Measurements from ENCODE around the gene PPP4R4. TPM values are rescaled to one million over a fixed set of nuclear protein-coding genes. Genes with fewer than 3 reads are reported as not detected.
"Not testable (repeated sequence)": the region's sequence is repeated elsewhere in the genome, so short reads cannot be mapped to it uniquely, and the experiment has no call there.

Gene PPP4R4
- total and polyA plus RNA-seq, 10 donors, result 0.05 to 0.94 (median 0.13) TPM; not detected in 3

GRCh38 chr14:94269156-94269555 is 95.0 kb downstream of the PPP4R4 start:
- no peak for DNase-seq
- TF ChIP-seq CTCF (IDR thresholded peaks at IDR 0.05 in 8 of 11, conservative IDR thresholded peaks at IDR 0.05 in 3 of 11) (no peak), POLR2AphosphoS5 (IDR thresholded peaks at IDR 0.05) (no peak), POLR2A (IDR thresholded peaks at IDR 0.05) (no peak)
- Histone ChIP-seq H3K4me1 (no peaks in the 10 kb centered on the region), H3K27me3 (replicated peaks in 1 of 7) (peaks cover 0 to 8% (median 0%) of the 10 kb centered on the region in 7 donors), H3K4me3 (no peak overlapping the region), H3K36me3 (no peaks in the 10 kb centered on the region), H3K27ac (no peak overlapping the region), H3K9me3 (no peaks in the 10 kb centered on the region)
- 84 to 96% (median 90%) methylated on average over 10 of the region's 10 CpGs for WGBS, 5 donors
- intact Hi-C loops (cut with DNase I; ENCODE audit: low total_unique reads), result no loop called here

GRCh38 chr14:94276898-94277561 is 102.9 kb downstream of the PPP4R4 start:
- DNase-seq; H3K27ac ChIP-seq; H3K9me3 ChIP-seq; H3K4me3 ChIP-seq; H3K4me1 ChIP-seq; intact Hi-C loops (cut with DNase I; ENCODE audit: low total_unique reads); H3K27me3 ChIP-seq (replicated peaks in 1 of 7); H3K36me3 ChIP-seq: not testable (repeated sequence)
- WGBS, 5 donors, result 78 to 90% (median 83%) methylated on average over 11 of the region's 11 CpGs

- no peak overlapping the region for H3K4me3 ChIP-seq
- H3K27me3 ChIP-seq (replicated peaks in 1 of 7), result no peaks in the 10 kb centered on the region
- WGBS, 5 donors, result 57 to 77% (median 67%) methylated on average over 2 of the region's 2 CpGs
- no peak overlapping the region for H3K27ac ChIP-seq
- DNase-seq, result no peak
- intact Hi-C loops (cut with DNase I; ENCODE audit: low total_unique reads), result no loop called here
- no peaks in the 10 kb centered on the region for H3K4me1 ChIP-seq
- no peaks in the 10 kb centered on the region for H3K36me3 ChIP-seq
- no peaks in the 10 kb centered on the region for H3K9me3 ChIP-seq
- no peak for TF ChIP-seq POLR2AphosphoS5 (IDR thresholded peaks at IDR 0.05)
- no peak for TF ChIP-seq POLR2A (IDR thresholded peaks at IDR 0.05)
- TF ChIP-seq CTCF (IDR thresholded peaks at IDR 0.05 in 8 of 11, conservative IDR thresholded peaks at IDR 0.05 in 3 of 11), result no peak
These were observed 104.6 kb downstream of the PPP4R4 start for GRCh38 chr14:94278731-94279130.

GRCh38 chr14:94282991-94283723 is 109.0 kb downstream of the PPP4R4 start:
- no peak overlapping the region for H3K27ac ChIP-seq
- 72 to 93% (median 80%) methylated on average over 2 of the region's 2 CpGs for WGBS, 5 donors
- no peaks in the 10 kb centered on the region for H3K9me3 ChIP-seq
- no peaks in the 10 kb centered on the region for H3K4me1 ChIP-seq
- intact Hi-C loops (cut with DNase I; ENCODE audit: low total_unique reads), result no loop called here
- no peak overlapping the region for H3K4me3 ChIP-seq
- no peaks in the 10 kb centered on the region for H3K27me3 ChIP-seq (replicated peaks in 1 of 7)
- no peaks in the 10 kb centered on the region for H3K36me3 ChIP-seq
- no peak for DNase-seq
- TF ChIP-seq POLR2AphosphoS5 (IDR thresholded peaks at IDR 0.05) (no peak), POLR2A (IDR thresholded peaks at IDR 0.05) (no peak), CTCF (IDR thresholded peaks at IDR 0.05 in 8 of 11, conservative IDR thresholded peaks at IDR 0.05 in 3 of 11) (no peak)

Measured in spleen (tissue), 11 donors.